ENCODE results near the gene PFDN6.

PFDN6 gene

GRCh38 chr6:33318426-33319073, 29.1 kb downstream of the PFDN6 start:
- peak overlapping the region in 1 of 2 donors; percentile 63 for H3K4me3 ChIP-seq (replicated peaks in 1 of 2; ENCODE audit: low read depth in 2 of 2, low read length in 2 of 2)
- no peak for TF ChIP-seq CTCF (IDR thresholded peaks at IDR 0.05; ENCODE audit: low read depth, low read length)
- no peak for DNase-seq (ENCODE audit: low read depth in 2 of 2)

- TF ChIP-seq CTCF (IDR thresholded peaks at IDR 0.05; ENCODE audit: low read depth, low read length): no peak
- H3K4me3 ChIP-seq (replicated peaks in 1 of 2; ENCODE audit: low read depth in 2 of 2, low read length in 2 of 2): peak overlapping the region; percentile 11 to 84
- DNase-seq (ENCODE audit: low read depth in 2 of 2): no peak
These were observed 30.5 kb downstream of the PFDN6 start for GRCh38 chr6:33319939-33320314.

- TF ChIP-seq CTCF (IDR thresholded peaks at IDR 0.05; ENCODE audit: low read depth, low read length): no peak
- DNase-seq (ENCODE audit: low read depth in 2 of 2): peak; percentile 94 to 95
- H3K4me3 ChIP-seq (replicated peaks in 1 of 2; ENCODE audit: low read depth in 2 of 2, low read length in 2 of 2): peak overlapping the region; percentile 11 to 84
These were observed 31.1 kb downstream of the PFDN6 start for GRCh38 chr6:33320315-33321181.

- no peak for TF ChIP-seq CTCF (IDR thresholded peaks at IDR 0.05; ENCODE audit: low read depth, low read length)
- H3K4me3 ChIP-seq (replicated peaks in 1 of 2; ENCODE audit: low read depth in 2 of 2, low read length in 2 of 2): peak overlapping the region in 1 of 2 donors; percentile 84
- DNase-seq (ENCODE audit: low read depth in 2 of 2): no peak
These were observed 31.8 kb downstream of the PFDN6 start for GRCh38 chr6:33321227-33321626.

- H3K4me3 ChIP-seq (replicated peaks in 1 of 2; ENCODE audit: low read depth in 2 of 2, low read length in 2 of 2): peak overlapping the region; percentile 75 to 84
- no peak for TF ChIP-seq CTCF (IDR thresholded peaks at IDR 0.05; ENCODE audit: low read depth, low read length)
- DNase-seq (ENCODE audit: low read depth in 2 of 2): no peak
These were observed 34.2 kb downstream of the PFDN6 start for GRCh38 chr6:33323623-33323948.

GRCh38 chr6:33324125-33324524, 34.7 kb downstream of the PFDN6 start:
- DNase-seq (ENCODE audit: low read depth in 2 of 2): no peak
- no peak for TF ChIP-seq CTCF (IDR thresholded peaks at IDR 0.05; ENCODE audit: low read depth, low read length)
- H3K4me3 ChIP-seq (replicated peaks in 1 of 2; ENCODE audit: low read depth in 2 of 2, low read length in 2 of 2): no peak overlapping the region
